Measurements from ENCODE around the gene THOC5.

Gene THOC5

DNA sequence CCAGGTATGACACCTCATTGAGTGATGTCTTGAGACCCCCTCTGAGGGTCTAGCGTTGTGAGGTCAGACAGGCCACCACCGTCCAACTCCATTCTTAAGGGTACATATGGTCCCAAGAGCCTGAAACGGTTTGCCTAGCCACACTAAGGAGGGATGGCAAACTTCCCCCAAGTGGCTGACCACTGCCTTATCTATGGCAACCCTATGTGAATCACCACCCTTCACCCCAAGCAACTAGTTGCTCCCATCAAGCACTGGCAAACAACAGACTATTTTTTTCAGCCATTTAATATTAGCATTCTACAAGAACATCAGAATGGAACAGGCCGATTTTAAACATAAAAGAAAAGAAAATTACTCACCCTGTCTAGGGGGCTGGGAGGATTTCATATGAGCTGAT lies 22.8 kb downstream of the THOC5 start:
- TF ChIP-seq, protein P1, sequence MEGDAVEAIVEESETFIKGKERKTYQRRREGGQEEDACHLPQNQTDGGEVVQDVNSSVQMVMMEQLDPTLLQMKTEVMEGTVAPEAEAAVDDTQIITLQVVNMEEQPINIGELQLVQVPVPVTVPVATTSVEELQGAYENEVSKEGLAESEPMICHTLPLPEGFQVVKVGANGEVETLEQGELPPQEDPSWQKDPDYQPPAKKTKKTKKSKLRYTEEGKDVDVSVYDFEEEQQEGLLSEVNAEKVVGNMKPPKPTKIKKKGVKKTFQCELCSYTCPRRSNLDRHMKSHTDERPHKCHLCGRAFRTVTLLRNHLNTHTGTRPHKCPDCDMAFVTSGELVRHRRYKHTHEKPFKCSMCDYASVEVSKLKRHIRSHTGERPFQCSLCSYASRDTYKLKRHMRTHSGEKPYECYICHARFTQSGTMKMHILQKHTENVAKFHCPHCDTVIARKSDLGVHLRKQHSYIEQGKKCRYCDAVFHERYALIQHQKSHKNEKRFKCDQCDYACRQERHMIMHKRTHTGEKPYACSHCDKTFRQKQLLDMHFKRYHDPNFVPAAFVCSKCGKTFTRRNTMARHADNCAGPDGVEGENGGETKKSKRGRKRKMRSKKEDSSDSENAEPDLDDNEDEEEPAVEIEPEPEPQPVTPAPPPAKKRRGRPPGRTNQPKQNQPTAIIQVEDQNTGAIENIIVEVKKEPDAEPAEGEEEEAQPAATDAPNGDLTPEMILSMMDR (IDR thresholded peaks at IDR 0.05; ENCODE audit: low read depth, low read length) = no peak

DNA sequence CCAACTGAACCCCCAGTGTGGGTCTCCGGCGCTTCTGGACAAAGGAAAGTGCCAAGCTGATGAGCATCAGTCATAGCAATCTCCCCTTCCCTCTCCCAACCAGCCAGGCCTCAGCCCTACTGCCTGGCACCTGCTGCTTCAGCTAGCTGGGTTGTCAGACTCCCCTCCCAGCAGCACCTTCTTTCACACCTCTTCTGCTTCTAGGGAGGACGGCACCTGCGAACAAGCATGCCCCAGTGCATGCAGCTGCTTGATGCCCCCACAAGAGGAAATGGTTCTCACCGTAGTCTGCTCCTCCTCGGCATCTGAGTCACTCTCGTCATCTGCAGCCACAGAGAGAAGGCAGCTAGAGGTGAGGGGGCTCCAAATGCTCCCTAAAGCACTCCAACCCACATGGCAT lies 25.4 kb downstream of the THOC5 start:
- TF ChIP-seq, protein P1 (IDR thresholded peaks at IDR 0.05; ENCODE audit: low read depth, low read length) = no peak

More for the DNA sequence above, 22.8 kb downstream of the THOC5 start:
- no peak overlapping the region for H3K4me3 ChIP-seq (ENCODE audit: low read depth, low read length)

DNA sequence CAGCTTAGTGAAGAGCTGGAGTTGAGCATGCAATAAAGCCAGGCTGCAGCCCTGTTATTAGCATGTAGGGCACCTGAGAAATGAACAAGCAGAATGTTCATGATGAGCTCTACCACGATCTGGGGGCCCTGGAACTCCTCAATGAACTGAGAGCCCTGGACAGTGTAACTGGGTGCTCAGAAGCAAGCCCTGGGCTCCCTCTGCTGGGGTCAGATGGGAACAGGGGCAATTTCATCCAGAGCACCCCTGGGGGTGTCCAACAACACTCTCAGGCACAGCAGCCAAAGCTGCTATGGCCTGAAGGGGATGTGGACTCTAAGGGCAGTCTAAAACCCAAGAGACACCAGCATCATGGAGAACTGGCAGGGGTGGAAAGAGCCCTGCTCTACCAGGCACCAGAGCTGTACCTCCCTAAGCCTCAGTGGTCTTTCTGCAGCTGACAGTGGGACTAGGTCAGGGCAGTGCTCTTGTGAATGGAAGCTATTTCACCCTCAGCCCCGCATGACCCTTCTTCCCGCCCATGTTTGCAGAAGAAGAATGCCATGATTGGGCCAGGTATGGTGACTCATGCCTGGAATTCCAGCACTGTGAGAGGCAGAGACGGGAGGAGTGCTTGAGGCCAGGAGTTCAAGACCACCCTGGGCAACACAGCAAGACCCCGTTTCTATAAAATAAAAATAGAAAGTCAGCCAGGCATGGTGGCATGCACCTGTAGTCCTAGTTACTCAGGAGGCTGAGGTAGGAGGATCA lies 28.9 kb downstream of the THOC5 start:
- H3K4me3 ChIP-seq (ENCODE audit: low read depth, low read length) = no peak overlapping the region
- TF ChIP-seq, protein P1 (IDR thresholded peaks at IDR 0.05; ENCODE audit: low read depth, low read length) = 0 out of 2 replicates have a peak, but pooled peaks have one; percentile 20

More for the DNA sequence above, 25.4 kb downstream of the THOC5 start:
- H3K4me3 ChIP-seq (ENCODE audit: low read depth, low read length) = no peak overlapping the region

DNA sequence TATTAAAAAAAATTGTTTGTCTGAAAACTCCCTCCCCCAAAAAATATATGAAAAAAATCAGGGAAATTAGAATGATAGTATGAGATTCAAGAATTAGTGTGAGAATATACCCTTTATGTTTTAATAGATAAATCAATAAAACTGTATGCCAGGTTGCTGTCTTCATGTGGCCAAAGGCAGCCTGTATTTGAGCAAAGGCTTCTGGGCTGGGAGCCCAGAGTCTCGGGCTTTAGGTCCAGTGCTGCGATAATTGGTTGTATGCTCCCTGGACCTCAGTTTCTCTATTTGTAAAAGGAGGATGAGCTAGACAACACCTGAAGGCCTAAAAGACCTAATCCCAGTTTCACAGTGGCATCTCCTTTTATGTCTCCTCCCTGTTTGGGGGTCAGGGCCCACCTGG lies 29.8 kb downstream of the THOC5 start:
- TF ChIP-seq, protein P1 (IDR thresholded peaks at IDR 0.05; ENCODE audit: low read depth, low read length) = no peak

DNA sequence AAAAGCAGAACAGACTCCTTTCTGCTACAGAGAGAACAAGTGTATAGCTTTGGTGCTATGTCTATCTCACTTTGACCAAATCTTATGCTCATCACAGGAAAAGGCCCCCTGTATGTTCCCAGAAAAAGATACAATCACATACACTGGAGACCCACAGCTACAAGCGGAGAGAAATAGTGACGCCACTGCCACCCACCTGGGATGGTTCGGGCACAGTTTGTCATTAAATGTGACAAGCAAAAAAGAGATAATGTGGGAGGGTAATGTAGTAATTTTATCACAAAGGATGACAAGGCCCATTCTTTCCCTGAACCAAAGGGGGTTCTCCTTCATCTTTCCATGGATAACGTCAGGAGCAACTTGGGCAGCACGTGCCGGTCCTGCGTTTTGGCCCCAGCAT lies 32.0 kb downstream of the THOC5 start:
- H3K4me3 ChIP-seq (ENCODE audit: low read depth, low read length) = no peak overlapping the region
- TF ChIP-seq, protein P1 (IDR thresholded peaks at IDR 0.05; ENCODE audit: low read depth, low read length) = no peak

More for the DNA sequence above, 29.8 kb downstream of the THOC5 start:
- H3K4me3 ChIP-seq (ENCODE audit: low read depth, low read length) = no peak overlapping the region

DNA sequence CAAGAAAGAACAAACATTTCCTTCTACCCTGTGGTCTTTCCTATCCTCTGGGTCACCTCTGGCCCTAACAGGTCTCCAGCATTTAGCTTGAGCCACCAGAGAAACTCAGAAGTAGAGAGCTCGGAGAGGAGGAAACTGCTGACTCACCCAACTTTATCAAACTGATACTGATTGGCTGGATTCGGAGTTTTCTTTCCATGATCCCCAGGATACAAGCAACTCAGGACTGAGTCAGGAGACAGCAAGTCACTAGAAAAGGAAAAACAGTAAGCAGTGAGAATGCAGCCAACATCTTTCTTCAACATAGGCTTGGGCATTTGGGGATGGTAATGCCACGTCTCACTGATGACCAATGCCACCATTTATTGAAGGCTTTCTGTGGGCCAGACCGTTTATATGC lies 32.7 kb downstream of the THOC5 start:
- H3K4me3 ChIP-seq (ENCODE audit: low read depth, low read length) = no peak overlapping the region
- TF ChIP-seq, protein P1 (IDR thresholded peaks at IDR 0.05; ENCODE audit: low read depth, low read length) = no peak

DNA sequence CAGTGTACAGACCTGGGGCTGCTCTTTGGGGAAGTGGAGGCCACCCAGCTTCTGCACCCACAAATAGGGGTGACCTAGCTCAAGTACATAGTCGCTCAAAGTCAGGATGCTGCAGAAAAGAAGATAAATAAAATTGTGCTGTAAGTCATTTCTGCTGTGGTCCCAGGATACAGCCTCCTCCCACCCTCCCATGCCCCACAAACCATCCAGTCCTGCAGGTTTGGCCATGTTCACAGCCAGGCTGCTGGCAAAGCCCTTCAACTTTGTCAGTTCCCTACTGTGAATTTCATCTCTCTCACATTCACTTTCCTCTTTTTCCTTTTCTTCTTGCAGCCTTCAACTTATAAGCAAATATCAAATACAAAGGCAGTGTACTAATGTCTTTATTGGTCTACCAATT lies 33.6 kb downstream of the THOC5 start:
- no peak overlapping the region for H3K4me3 ChIP-seq (ENCODE audit: low read depth, low read length)
- TF ChIP-seq, protein P1 (IDR thresholded peaks at IDR 0.05; ENCODE audit: low read depth, low read length) = no peak
